Measurements from ENCODE around the gene DPPA2.

DPPA2 gene

DNA sequence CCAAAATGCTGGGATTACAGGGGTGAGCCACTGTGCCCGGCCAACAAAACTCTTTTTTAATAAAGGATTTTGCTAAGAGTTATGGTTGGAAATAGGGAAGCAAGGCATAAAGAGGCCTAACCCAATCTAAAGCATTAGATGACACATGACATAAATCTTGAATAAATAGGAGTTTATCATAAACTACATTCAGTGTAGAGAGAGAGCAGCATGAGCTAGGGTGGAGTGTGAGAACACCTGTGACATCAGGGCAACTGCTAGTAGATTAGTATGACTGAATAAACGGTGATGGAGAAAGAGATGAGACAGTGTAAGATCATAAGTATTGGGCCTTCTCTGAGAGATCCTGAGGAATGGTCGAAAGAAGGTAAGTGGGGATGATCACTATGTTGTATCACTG is 63.7 kb downstream of the DPPA2 start:
- H3K4me3 ChIP-seq (ENCODE audit: low read depth, low read length) = no peak overlapping the region
- TF ChIP-seq, protein P1, sequence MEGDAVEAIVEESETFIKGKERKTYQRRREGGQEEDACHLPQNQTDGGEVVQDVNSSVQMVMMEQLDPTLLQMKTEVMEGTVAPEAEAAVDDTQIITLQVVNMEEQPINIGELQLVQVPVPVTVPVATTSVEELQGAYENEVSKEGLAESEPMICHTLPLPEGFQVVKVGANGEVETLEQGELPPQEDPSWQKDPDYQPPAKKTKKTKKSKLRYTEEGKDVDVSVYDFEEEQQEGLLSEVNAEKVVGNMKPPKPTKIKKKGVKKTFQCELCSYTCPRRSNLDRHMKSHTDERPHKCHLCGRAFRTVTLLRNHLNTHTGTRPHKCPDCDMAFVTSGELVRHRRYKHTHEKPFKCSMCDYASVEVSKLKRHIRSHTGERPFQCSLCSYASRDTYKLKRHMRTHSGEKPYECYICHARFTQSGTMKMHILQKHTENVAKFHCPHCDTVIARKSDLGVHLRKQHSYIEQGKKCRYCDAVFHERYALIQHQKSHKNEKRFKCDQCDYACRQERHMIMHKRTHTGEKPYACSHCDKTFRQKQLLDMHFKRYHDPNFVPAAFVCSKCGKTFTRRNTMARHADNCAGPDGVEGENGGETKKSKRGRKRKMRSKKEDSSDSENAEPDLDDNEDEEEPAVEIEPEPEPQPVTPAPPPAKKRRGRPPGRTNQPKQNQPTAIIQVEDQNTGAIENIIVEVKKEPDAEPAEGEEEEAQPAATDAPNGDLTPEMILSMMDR (IDR thresholded peaks at IDR 0.05; ENCODE audit: control insufficient read depth, extremely low read depth, insufficient read depth) = no peak
- DNase-seq (ENCODE audit: low read depth) = no peak
